Stomach (tissue), 4 donors: ENCODE data around the gene ECHDC1.

Experiments
- CTCF ChIP-seq, 7 experiments: fragments of 450-650 bp in 4 of 7; fragments of 200-600 bp in 3 of 7; sonication (generic) in 3 of 7; IDR thresholded peaks; one replicate each; pipeline ENCODE4 v1.5.1; 2016 to 2019; ENCODE audit warnings: antibody characterized with exemption in 7 of 7, control low read depth in 2 of 7, mild to moderate bottlenecking in 1 of 7
- POLR2AphosphoS5 ChIP-seq, 3 donors: sonication (generic); formaldehyde crosslinking; IDR thresholded peaks; one replicate each; pipeline ENCODE4 v1.6.1; 2016; ENCODE audit warnings: antibody characterized with exemption in 3 of 3

- TF ChIP-seq CTCF (IDR thresholded peaks at IDR 0.05) (no peak), POLR2AphosphoS5 (IDR thresholded peaks at IDR 0.05) (no peak)
Measured at GRCh38 chr6:127382413-127382812, 39.0 kb upstream of the ECHDC1 start.
